OCI-LY7 (cell line): ENCODE results near the gene WDR87.

Experiments
- EZH2phosphoT487 ChIP-seq: fragments of 200-600 bp; sonication (generic); IDR thresholded peaks from 2 replicates; pipeline ENCODE4 v1.6.1; 2018; ENCODE audit warnings: low read depth, borderline replicate concordance, mild to moderate bottlenecking, mixed run types, antibody characterized with exemption, low read length, moderate library complexity, mixed read lengths
- TF ChIP-seq, protein P1 (sequence below): fragments of 200-600 bp; sonication (generic); conservative IDR thresholded peaks from 2 replicates; pipeline ENCODE4 v1.5.1; 2014; ENCODE audit warnings: mild to moderate bottlenecking, antibody characterized with exemption, low read length, moderate library complexity, mixed read lengths

GRCh38 chr19:37941782-37942515, 35.6 kb upstream of the WDR87 start:
- TF ChIP-seq, protein P1, sequence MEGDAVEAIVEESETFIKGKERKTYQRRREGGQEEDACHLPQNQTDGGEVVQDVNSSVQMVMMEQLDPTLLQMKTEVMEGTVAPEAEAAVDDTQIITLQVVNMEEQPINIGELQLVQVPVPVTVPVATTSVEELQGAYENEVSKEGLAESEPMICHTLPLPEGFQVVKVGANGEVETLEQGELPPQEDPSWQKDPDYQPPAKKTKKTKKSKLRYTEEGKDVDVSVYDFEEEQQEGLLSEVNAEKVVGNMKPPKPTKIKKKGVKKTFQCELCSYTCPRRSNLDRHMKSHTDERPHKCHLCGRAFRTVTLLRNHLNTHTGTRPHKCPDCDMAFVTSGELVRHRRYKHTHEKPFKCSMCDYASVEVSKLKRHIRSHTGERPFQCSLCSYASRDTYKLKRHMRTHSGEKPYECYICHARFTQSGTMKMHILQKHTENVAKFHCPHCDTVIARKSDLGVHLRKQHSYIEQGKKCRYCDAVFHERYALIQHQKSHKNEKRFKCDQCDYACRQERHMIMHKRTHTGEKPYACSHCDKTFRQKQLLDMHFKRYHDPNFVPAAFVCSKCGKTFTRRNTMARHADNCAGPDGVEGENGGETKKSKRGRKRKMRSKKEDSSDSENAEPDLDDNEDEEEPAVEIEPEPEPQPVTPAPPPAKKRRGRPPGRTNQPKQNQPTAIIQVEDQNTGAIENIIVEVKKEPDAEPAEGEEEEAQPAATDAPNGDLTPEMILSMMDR: no peak
- no peak for TF ChIP-seq EZH2phosphoT487
